K562 (cell line): ENCODE measurements around the gene SOHLH1.

Source experiments
- BHLHE40 ChIP-seq: IDR thresholded peaks from 2 replicates; pipeline ENCODE4 v1.6.1; 2011; ENCODE audit warnings: low read length, improper control_type of control experiment
- CEBPB ChIP-seq: fragments of 450-650 bp; IDR thresholded peaks from 2 replicates; pipeline ENCODE4 v1.6.1; 2016; ENCODE audit warnings: missing genetic modification characterization, missing compliant biosample characterization
- FOXM1 ChIP-seq, 2 experiments: fragments of 450-650 bp in 1 of 2; sonication (generic) in 1 of 2; formaldehyde crosslinking in 1 of 2; IDR thresholded peaks; 2 replicates each; pipeline versions ENCODE4 v1.6.1 to v1.9.0; 2017 to 2022; ENCODE audit warnings: low read depth in 2 of 2, mild to moderate bottlenecking in 2 of 2, missing genetic modification reagents in 1 of 2, moderate library complexity in 1 of 2
- MYBL2 ChIP-seq, 2 experiments: fragments of 450-650 bp in 1 of 2; sonication (generic) in 1 of 2; formaldehyde crosslinking in 1 of 2; IDR thresholded peaks; 2 replicates each; pipeline versions ENCODE4 v1.6.1 to v1.8.1; 2017 to 2022; ENCODE audit warnings: borderline replicate concordance in 1 of 2, inconsistent platforms in 1 of 2, low read depth in 1 of 2, mild to moderate bottlenecking in 1 of 2, missing genetic modification reagents in 1 of 2, moderate library complexity in 1 of 2
- RBBP5 ChIP-seq: fragments of 200-600 bp; sonication (generic); IDR thresholded peaks from 2 replicates; pipeline ENCODE4 v1.6.1; 2012; ENCODE audit warnings: borderline replicate concordance, mild to moderate bottlenecking, low read length, control low read depth, inconsistent platforms; ENCODE audit not compliant: insufficient read depth, poor library complexity, severe bottlenecking
- SMC3 ChIP-seq: conservative IDR thresholded peaks from 2 replicates; pipeline ENCODE4 v1.6.1; 2011; ENCODE audit warnings: low read depth, low read length, improper control_type of control experiment; ENCODE audit not compliant: insufficient read depth
- TF ChIP-seq, protein P1 (sequence below), 3 experiments: IDR thresholded peaks in 2 of 3; conservative IDR thresholded peaks in 1 of 3; 2 replicates each; pipeline ENCODE4 v1.5.1; 2011 to 2012; ENCODE audit warnings: low read length in 3 of 3, mild to moderate bottlenecking in 3 of 3, control low read depth in 2 of 3, improper control_type of control experiment in 1 of 3, inconsistent platforms in 1 of 3, low read depth in 1 of 3, mixed read lengths in 1 of 3, moderate library complexity in 1 of 3; ENCODE audit not compliant: insufficient read depth in 2 of 3
- TF ChIP-seq, protein P2 (sequence below), 2 experiments: fragments of 450-650 bp in 1 of 2; sonication (generic) in 1 of 2; formaldehyde crosslinking; conservative IDR thresholded peaks; 2 replicates each; pipeline versions ENCODE4 v1.4.0 to v1.8.1; 2020 to 2022; ENCODE audit warnings: mild to moderate bottlenecking in 1 of 2, missing genetic modification reagents in 1 of 2

DNA sequence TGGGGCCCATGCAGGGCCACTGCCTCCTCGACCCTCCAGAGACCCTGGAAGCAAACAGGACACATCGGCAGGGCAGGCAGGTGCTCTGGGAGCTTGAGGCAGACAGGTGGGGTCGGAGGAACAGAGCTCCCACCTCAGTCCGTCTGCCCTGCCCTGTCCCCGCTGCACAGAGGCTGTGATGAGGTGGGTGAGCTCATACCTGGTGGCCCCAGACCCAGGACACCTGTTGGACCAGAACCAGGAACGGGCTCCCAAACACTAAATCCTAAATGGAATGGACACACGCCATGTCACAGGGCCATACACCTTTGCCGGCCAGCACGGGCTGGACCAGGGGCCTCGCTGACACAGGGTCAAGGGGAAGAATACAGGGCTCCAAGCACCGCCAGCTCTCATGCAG is 5.5 kb downstream of the SOHLH1 start:
- TF ChIP-seq BHLHE40, result no peak
- no peak for TF ChIP-seq RBBP5
- no peak for TF ChIP-seq FOXM1 (IDR thresholded peaks at IDR 0.05; ENCODE audit: low read depth)
- TF ChIP-seq FOXM1 (CRISPR knock-in tag; IDR thresholded peaks at IDR 0.05; ENCODE audit: low read depth), result no peak
- no peak for TF ChIP-seq CEBPB (tag)
- TF ChIP-seq, protein P1, sequence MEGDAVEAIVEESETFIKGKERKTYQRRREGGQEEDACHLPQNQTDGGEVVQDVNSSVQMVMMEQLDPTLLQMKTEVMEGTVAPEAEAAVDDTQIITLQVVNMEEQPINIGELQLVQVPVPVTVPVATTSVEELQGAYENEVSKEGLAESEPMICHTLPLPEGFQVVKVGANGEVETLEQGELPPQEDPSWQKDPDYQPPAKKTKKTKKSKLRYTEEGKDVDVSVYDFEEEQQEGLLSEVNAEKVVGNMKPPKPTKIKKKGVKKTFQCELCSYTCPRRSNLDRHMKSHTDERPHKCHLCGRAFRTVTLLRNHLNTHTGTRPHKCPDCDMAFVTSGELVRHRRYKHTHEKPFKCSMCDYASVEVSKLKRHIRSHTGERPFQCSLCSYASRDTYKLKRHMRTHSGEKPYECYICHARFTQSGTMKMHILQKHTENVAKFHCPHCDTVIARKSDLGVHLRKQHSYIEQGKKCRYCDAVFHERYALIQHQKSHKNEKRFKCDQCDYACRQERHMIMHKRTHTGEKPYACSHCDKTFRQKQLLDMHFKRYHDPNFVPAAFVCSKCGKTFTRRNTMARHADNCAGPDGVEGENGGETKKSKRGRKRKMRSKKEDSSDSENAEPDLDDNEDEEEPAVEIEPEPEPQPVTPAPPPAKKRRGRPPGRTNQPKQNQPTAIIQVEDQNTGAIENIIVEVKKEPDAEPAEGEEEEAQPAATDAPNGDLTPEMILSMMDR (IDR thresholded peaks at IDR 0.05 in 2 of 3, conservative IDR thresholded peaks at IDR 0.05 in 1 of 3; ENCODE audit: insufficient read depth in 2 of 3, low read depth in 1 of 3, low read length in 3 of 3), result no peak
- TF ChIP-seq, protein P2, sequence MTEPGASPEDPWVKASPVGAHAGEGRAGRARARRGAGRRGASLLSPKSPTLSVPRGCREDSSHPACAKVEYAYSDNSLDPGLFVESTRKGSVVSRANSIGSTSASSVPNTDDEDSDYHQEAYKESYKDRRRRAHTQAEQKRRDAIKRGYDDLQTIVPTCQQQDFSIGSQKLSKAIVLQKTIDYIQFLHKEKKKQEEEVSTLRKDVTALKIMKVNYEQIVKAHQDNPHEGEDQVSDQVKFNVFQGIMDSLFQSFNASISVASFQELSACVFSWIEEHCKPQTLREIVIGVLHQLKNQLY (CRISPR knock-in tag; conservative IDR thresholded peaks at IDR 0.05), result no peak
- TF ChIP-seq MYBL2 (IDR thresholded peaks at IDR 0.05; ENCODE audit: low read depth), result no peak
- TF ChIP-seq MYBL2 (CRISPR knock-in tag; IDR thresholded peaks at IDR 0.05; ENCODE audit: borderline replicate concordance), result no peak
- TF ChIP-seq SMC3, result no peak
